KG1 (cell line): ENCODE results near the gene ADAM30.

Source experiments
- DNase-seq: peaks from one replicate; lab custom pipeline; 2025; lab: John Stamatoyannopoulos, UW

ADAM30 gene

DNA sequence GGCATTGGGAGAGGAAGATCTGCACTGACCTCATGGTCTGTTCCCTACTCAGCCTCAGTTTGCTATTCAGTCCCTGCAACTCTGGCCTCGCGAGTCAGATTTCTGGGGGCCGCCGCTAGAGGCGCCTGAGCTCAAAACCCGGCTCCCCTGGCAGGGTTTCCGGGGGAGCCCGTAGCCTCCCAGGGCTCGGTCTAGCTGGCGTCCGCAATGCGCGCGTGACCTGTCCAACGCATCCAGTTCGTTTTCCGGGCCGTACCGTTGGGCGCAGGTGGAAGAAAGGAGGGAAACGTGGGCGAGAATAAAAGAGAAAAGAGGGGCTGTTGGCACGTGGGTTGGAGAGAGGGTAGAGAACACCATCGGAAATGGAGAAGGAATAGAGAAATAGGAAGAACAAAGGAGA is at the start of gene ADAM30:
Gene ADAM30 (minus strand): TSS at position 213 of the 400 bp plus-strand sequence. CDS start 179 bp downstream, at position 34.
- no peak for DNase-seq

GRCh38 chr1:119943216-119943615 is 46.9 kb upstream of the ADAM30 start:
- DNase-seq = no peak

DNA sequence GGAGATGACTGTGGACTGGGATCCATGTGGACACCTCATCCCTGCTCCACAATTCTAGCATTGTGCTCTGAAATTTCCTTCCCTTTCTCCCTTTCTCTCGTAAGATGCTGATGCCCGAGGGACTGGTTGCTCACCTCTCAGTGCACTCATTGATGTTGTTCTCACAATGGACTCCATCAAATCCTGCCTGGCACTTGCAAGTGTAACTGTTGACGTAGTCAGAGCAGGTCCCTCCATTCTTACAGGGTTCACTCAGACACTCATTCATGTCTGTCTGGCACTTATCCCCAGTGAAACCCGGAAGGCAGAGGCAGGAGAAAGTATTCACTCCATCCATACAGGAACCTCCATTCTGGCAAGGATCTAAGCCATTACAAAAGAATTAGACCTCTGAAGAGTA is 45.1 kb upstream of the ADAM30 start:
- DNase-seq = no peak

DNA sequence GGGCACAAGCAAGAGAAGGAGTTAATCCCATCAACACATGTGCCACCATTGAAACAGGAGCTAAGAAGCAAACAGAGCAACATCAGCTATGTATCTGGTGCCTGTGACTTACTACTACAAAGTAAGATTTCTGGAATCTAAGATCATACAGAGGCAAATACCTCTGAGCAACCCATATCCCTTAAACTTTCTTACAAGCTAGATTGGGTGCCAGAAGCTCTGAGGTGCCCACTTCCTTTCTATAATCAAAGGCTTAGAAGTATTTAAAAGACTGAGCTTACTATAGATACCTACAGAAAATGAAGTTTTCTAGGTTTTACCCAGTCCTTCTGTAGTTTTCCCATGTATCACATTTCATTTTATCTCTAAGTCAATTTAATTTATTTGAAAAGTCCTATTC is 44.4 kb upstream of the ADAM30 start:
- DNase-seq = no peak

- no peak for DNase-seq
These were observed 40.9 kb upstream of the ADAM30 start for GRCh38 chr1:119937198-119937597.

- DNase-seq = no peak
These were observed 39.6 kb upstream of the ADAM30 start for GRCh38 chr1:119935915-119936314.

DNA sequence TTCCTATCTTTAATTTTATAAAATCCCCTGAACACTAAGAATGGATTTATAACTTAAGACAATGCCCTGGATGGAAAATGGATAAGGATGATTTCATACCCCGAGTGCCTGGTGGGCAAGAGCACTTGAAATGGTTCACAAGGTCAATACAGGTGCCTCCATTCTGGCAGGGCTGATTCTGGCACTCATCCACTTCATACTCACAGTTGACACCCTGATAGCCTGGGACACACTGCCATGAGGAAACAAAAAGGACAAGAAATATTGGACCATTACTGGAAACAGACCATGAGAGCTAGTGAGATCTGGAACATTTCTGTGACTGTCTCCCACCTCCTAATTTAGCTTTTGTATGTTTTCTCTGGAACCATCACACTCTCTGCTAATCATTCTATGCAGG is 39.1 kb upstream of the ADAM30 start:
- no peak for DNase-seq

GRCh38 chr1:119933397-119933796 is 37.1 kb upstream of the ADAM30 start:
- DNase-seq = no peak

GRCh38 chr1:119929643-119930315 is 33.5 kb upstream of the ADAM30 start:
- no peak for DNase-seq

GRCh38 chr1:119926553-119926952 is 30.2 kb upstream of the ADAM30 start:
- DNase-seq = no peak

DNA sequence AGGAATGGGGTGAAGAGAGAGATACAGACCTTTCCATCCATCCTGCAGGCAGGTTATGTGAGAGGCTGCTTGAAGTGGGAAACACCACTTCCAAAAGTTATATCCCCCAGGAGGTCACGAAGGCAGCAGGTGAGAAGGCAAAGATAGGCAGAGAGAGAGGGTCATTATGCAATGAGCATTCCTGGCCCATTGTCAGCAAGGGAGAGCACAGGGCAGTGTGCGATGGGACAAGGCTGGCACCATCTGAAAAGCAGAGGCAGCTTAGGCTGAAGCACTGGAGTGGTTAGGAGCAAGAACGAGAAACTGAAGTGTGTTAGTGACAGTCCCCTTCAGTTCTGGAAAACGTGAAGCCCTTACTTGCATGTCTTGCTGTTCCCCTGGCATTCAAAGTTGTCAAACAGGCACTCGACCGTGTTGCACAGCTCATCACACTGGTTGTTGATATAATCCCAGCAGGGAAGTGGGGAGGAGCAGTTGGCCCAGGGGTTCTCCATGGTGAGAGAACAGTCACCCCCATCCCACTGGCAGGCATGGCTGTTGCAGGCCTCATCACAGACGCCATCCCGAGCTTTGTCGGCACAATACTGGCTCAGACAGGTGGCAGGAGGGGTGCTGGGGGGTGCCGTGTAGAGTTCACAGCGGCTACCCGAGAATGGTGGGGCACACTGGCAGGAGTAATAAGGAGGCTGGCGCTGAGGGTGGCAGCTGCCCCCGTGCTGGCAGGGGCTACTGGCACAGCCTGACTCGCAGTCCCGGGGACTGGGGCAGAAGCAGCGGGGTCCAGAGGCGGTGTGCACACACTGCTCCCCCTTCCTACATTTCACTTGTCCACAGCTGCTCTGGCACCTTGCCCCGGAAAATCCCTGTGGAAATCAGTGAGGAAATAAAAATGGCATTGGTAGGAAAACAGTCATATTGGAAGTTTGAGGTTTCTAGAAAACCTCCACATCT is 28.9 kb upstream of the ADAM30 start:
- DNase-seq = no peak

DNA sequence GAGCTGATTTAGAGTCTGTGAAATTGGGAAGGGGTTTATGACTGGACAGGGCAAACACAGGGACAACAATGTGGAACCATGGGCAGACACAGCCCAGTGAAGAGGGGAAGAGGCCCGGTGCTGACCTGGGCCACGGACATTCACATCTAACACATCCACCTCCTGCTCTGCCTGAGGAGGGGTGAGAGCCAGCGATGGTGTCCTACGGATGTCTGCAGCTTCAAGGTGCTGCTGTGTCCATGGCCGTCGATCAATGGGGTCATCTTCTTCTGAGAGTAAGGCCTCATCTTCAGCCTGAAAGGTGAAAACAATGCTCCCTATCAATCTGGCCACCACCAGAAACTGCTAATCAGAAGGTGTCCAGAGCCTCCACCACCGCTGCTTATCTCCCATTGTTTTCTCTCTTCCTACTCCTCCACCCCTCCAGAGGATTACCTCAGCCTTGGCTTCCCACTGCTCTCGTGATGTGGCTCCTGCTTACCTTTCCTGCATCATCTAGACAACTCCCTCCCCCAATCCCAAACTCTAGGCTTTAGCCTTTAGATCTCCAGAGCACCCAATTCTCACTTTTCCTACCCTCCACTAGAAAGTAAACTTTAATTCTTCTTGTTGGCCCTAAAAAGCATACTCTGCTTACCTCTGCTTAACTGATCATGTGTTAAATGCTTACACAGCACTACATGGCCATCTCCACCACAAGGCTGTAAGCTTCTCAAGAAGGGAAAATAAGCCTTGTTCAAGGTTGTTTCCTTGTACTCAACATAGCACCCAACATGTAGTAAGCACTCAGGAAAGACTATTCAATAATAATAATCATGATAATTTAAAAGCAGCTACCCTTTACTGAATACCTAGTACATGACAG is 24.0 kb upstream of the ADAM30 start:
- DNase-seq = no peak

DNA sequence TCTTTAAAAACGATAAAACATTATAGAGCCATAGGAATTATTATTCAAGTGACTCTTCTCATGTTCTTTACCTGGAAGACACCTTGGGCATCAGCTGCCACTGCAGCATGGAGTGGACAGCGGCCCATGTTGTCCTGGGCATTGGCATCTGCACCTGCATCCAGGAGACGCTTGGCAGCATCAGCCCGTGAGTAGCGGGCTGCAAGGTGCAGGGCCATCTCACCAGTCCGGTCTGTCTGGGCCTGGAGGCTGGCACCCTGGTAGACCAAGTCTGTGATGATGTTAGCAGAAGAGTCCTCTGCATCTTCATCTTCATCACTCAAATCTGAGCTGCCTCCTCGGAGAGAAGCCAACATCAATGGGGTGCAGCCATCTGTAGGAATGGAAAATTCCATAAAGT is 22.9 kb upstream of the ADAM30 start:
- no peak for DNase-seq

- DNase-seq = no peak
These were observed 22.0 kb upstream of the ADAM30 start for GRCh38 chr1:119918301-119918700.

DNA sequence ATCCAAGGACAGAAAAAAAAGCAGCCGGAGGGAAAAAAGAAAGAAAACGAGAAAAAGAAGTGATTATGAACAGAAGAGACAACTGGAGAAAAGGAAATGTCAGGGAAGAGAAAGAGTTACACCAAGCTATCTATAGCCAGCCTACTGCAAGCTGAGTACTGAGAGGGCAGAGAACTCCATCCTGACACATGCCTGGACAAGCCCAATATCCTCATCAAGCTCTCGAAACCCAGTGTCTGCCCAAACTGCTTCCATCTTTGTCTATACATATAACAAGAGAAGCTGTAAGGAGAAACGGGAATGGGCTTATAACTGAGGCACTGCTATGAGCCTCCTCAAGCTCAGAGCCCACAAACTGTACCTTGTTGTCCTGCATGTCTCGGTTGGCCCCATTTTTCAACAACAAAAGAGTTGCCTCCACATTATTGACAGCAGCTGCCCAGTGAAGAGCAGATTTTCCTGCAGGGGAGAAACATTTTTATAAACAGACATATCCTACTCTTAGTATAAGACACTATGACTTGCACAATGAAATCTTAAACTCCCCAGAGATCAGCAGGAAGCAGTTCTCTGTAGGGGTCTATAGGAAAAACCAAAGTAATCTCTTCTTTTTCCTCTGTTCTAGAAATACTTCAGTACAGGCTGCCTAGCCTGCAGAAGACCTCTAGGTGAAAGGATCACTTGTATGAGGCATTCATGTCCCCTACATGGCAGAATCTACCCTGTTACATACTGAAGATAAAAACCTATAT is 21.2 kb upstream of the ADAM30 start:
- DNase-seq = no peak

DNA sequence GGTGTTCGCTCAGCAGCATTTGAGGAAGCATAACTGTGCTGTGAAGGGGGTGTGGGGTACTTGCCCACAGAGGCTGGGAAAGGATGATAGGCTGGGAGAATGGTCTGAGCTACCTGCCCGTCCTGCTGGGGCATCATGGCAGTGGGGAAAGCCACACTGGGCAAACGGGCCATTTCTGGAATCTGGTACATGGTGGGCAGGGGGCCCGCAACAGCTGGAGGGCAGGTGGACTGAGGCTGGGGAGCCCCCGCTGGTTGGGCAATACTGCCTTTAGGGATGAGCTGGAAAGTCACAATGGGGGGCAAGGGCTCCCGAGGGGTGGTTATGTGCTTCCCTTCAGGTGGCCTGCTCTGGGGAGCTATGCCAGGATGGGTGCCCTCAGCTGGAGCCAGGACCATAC is 19.2 kb upstream of the ADAM30 start:
- no peak for DNase-seq

GRCh38 chr1:119914071-119914470 is 17.8 kb upstream of the ADAM30 start:
- DNase-seq = no peak

DNA sequence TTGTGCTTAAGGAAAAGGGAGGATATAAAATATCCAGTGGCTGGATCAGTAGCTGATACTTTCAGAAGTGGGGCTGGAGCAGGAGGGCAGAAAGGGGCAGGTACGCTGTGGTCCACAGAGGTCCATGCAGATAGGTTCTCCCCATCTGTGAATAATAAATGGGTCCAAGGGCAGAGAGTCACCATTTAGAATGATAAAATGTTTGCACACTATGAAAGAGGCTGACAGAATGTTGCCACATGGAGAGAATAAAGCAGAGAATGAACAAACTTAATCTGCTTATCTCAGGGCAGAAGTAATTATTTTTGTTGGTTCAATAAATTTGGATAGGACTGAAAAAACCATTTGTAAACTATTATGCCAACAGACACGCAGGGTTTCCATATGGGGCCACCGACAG is 16.6 kb upstream of the ADAM30 start:
- no peak for DNase-seq

DNA sequence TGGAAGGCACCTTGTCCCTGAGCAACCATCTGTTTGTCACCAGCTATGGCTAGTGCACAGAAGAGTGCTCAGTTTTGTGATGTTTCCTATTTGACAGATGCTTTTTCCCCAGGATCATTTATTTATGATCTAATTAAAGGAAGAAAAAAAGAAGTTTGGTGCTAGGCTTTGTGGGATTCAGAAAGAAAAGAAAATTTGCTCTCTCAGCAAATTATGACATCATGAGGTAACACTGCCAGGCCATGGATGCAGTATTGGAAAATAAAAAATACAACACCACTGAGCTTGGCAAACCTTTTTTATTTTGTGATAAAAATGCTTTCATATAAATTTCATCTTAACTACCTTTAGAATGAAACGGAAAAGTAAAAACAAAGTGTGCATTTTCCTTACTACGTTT is 15.5 kb upstream of the ADAM30 start:
- no peak for DNase-seq

DNA sequence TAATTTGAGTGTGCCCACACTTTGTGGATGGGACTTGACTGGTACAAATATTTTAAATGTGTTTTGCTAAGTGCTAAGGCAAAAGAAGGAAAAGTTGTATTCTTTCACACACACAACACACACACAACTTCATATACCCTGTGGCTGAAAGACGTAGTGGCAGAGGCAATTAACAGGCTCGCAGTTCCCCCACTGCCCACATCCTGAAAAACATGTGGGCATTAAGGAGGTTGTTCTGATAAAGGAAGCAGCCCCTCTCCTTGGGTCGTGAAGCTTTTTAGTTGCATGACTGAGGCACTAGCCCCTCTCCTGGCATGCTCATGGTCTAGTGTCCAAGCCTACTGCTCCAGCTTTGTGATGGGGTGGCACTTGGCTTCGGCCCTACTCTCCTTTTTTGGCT is 14.3 kb upstream of the ADAM30 start:
- no peak for DNase-seq

GRCh38 chr1:119909890-119910596 is 13.7 kb upstream of the ADAM30 start:
- no peak for DNase-seq
